HEK293T (cell line): ENCODE measurements around the gene ZBTB17.

Experiments
- ARNT ChIP-seq: fragments of 450-650 bp; IDR thresholded peaks from 2 replicates; pipeline ENCODE4 v1.6.1; 2017; ENCODE audit warnings: mild to moderate bottlenecking
- BHLHE40 ChIP-seq: fragments of 450-650 bp; IDR thresholded peaks from 2 replicates; pipeline ENCODE4 v1.6.1; 2016; ENCODE audit warnings: mild to moderate bottlenecking, moderate library complexity, borderline replicate concordance
- ELF4 ChIP-seq: fragments of 450-650 bp; IDR thresholded peaks from 2 replicates; pipeline ENCODE4 v1.6.1; 2017; ENCODE audit warnings: antibody characterized with exemption
- FOXK2 ChIP-seq: fragments of 450-650 bp; IDR thresholded peaks from 2 replicates; pipeline ENCODE4 v1.6.1; 2016; ENCODE audit warnings: mild to moderate bottlenecking
- FOXM1 ChIP-seq: fragments of 450-650 bp; IDR thresholded peaks from 2 replicates; pipeline ENCODE4 v1.6.1; 2017; ENCODE audit warnings: mild to moderate bottlenecking, borderline replicate concordance
- SP1 ChIP-seq: fragments of 450-650 bp; IDR thresholded peaks from 2 replicates; pipeline ENCODE4 v1.6.1; 2017
- TF ChIP-seq, protein P1 (sequence below): fragments of 450-650 bp; IDR thresholded peaks from 2 replicates; pipeline ENCODE4 v1.6.1; 2016

GRCh38 chr1:15911141-15911540 is 64.8 kb downstream of the ZBTB17 start:
- TF ChIP-seq ARNT (no peak), BHLHE40 (no peak), FOXK2 (no peak), FOXM1 (no peak), ELF4 (no peak), SP1 (no peak)
- TF ChIP-seq, protein P1, sequence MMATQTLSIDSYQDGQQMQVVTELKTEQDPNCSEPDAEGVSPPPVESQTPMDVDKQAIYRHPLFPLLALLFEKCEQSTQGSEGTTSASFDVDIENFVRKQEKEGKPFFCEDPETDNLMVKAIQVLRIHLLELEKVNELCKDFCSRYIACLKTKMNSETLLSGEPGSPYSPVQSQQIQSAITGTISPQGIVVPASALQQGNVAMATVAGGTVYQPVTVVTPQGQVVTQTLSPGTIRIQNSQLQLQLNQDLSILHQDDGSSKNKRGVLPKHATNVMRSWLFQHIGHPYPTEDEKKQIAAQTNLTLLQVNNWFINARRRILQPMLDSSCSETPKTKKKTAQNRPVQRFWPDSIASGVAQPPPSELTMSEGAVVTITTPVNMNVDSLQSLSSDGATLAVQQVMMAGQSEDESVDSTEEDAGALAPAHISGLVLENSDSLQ = no peak
